Retinal pigment epithelial cell (primary cell): ENCODE results near the gene TMEM248.
A peak's percentile ranks its signal among the peaks of the same experiment; 100 is the strongest.

Experiments
- DNase-seq: peaks from one replicate; pipeline ENCODE4 v3.0.0-alpha.2; 2010; ENCODE audit warnings: low read depth
- H3K4me3 ChIP-seq: 2 replicates; pipeline ENCODE4 v1.5.1; 2011; ENCODE audit warnings: mild to moderate bottlenecking, low read length, control low read depth, moderate library complexity
- TF ChIP-seq, protein P1 (sequence below): conservative IDR thresholded peaks from 2 replicates; pipeline ENCODE4 v1.5.1; 2011; ENCODE audit warnings: low read depth, low read length, control low read depth, inconsistent platforms

Gene TMEM248

DNA sequence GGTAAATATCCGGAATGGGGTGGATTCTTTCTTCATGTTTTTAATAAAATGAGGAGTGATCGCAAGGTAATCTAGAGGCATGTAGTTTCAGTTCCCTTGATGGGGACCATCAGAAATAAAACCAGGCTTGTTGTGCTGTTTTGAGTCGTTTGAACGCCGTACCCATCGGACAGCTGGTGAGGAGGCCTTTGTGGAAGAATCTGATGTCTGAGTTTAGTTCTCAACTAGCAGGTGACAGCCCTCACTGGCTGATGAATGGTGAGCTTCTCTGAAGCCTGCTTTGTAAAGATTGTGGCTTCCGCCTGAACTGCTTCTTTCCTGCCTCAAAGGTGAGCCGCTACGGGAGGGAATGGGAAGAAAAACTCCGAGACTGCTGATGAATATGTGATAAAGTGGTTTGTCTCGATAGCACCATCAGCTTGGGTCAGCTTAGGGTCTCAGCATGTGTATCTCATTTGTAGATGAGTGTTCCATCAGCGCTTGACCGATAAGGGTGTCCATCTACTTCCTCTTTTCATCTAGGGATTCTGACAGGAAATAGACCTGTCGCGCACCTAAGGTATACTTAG is 977 bp downstream of the TMEM248 start:
- peak overlapping the region; percentile 74 for H3K4me3 ChIP-seq
- TF ChIP-seq, protein P1, sequence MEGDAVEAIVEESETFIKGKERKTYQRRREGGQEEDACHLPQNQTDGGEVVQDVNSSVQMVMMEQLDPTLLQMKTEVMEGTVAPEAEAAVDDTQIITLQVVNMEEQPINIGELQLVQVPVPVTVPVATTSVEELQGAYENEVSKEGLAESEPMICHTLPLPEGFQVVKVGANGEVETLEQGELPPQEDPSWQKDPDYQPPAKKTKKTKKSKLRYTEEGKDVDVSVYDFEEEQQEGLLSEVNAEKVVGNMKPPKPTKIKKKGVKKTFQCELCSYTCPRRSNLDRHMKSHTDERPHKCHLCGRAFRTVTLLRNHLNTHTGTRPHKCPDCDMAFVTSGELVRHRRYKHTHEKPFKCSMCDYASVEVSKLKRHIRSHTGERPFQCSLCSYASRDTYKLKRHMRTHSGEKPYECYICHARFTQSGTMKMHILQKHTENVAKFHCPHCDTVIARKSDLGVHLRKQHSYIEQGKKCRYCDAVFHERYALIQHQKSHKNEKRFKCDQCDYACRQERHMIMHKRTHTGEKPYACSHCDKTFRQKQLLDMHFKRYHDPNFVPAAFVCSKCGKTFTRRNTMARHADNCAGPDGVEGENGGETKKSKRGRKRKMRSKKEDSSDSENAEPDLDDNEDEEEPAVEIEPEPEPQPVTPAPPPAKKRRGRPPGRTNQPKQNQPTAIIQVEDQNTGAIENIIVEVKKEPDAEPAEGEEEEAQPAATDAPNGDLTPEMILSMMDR = no peak
- no peak for DNase-seq

DNA sequence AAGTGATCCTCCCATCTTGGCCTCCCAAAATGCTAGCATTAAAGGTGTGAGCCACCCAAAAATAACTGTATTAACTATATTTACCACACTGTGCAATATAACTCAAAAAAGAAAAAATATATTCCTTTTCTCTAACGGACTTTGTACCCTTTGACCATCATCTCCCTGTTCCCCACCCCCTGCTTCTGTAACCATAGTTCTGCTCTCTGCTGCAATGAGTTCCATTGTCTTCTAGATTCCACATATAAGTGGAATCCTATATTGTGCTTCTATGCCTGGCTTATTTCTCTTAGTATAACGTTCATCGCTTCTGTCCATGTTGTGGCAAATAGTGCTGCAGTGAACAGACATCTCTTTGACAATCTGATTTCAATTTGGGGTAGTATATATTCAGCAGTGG is 4.2 kb downstream of the TMEM248 start:
- TF ChIP-seq, protein P1 = no peak
- no peak for DNase-seq
- no peak overlapping the region for H3K4me3 ChIP-seq

- DNase-seq = no peak
- H3K4me3 ChIP-seq = no peak overlapping the region
- TF ChIP-seq, protein P1 = no peak
These were observed 6.4 kb downstream of the TMEM248 start for GRCh38 chr7:66927348-66927948.

DNA sequence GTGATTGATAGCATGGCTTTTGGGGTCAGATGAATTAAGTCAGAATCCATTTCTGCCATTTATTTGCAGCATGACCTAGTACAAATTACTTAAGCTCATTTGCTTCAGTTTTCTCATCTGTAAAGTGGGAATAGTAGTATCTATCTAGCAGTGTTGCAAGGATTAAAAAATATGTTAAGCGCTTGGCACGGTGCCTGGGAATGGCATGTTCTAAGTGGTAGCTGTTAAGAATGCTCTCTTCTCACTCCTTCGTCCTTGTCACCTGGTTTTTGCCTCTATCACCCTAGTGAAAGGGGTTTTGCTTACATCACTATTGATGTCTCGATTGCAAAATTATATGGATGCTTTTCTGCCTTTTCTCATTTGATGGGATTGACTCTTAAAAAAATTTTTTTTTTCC is 7.4 kb downstream of the TMEM248 start:
- TF ChIP-seq, protein P1 = no peak
- no peak for DNase-seq
- H3K4me3 ChIP-seq = no peak overlapping the region

DNA sequence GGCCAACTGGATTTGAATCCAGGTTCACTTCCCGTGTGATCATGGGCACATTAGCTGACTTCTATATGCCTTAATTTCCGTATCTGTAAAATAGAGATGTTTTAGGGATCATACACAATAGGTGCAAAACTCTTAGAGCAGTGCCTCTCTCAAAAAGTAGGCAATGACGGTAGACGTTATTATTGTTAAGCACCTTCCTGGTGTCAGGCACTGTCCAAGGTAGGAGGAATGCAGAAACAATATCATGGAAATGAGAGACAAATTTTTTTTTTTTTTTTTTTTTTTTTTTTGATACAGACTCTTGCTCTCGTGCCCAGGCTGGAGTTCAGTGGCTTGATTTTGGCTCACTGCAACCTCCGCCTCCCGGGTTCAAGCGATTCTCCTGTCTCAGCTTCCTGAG is 8.1 kb downstream of the TMEM248 start:
- TF ChIP-seq, protein P1 = no peak
- DNase-seq = no peak
- H3K4me3 ChIP-seq = no peak overlapping the region

DNA sequence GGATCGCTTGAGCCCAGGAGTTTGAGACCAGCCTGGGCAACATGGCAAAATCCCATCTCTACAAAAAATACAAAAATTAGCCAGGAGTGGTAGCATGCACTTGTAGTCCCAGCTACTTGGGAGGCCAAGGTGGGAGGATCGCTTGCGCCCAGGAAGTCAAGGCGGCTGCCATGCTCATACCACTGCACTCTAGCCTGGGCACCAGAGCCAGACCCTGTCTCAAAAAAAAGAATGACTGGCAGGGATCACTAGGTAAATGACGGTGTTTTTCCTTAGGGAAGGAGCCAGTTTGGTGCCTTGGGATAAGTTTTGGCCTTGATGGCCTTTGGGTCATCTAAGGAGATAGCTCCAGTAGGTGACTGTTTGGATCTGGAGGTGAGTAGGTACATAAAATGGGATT is 8.9 kb downstream of the TMEM248 start:
- TF ChIP-seq, protein P1 = no peak
- H3K4me3 ChIP-seq = no peak overlapping the region
- DNase-seq = no peak

DNA sequence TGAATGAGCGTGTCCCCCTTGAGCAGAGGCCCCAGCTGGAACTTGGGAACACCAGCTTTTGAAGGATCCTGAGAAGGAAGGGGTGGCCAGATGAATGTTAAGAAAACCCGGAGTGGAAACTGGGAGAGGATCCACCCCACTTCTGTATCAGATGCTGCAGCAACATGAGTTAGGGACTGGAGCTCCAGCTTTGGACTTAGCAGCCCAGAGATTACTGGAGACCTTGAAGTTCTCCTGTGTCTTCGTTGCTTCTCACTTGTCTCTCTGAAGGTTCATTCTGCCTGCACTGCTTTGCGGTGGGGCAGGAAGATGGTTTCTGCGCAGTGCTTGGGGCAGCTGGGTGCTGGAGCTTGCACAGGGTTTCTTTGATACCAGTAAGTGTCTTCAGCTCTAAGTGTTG is 9.3 kb downstream of the TMEM248 start:
- TF ChIP-seq, protein P1 = no peak
- H3K4me3 ChIP-seq = no peak overlapping the region
- no peak for DNase-seq
